Glutamatergic neuron (in vitro differentiated cells): ENCODE measurements around the gene FHOD3. TPM values are rescaled to one million over a fixed set of nuclear protein-coding genes. Genes with fewer than 3 reads are reported as not detected.

Experiments used
- DNase-seq: peaks from one replicate; pipeline ENCODE4 v3.0.0; 2022
- H3K27ac Mint-ChIP-seq: one replicate; pipeline ENCODE4 v1.8.0; 2020; ENCODE audit warnings: mild to moderate bottlenecking, mixed read lengths, inconsistent platforms; ENCODE audit not compliant: unreplicated experiment
- H3K27me3 Mint-ChIP-seq: one replicate; pipeline ENCODE4 v1.8.0; 2020; ENCODE audit warnings: mild to moderate bottlenecking, moderate library complexity, mixed read lengths, inconsistent platforms; ENCODE audit not compliant: unreplicated experiment
- H3K36me3 Mint-ChIP-seq: one replicate; pipeline ENCODE4 v1.8.0; 2020; ENCODE audit warnings: mild to moderate bottlenecking, mixed read lengths, inconsistent platforms; ENCODE audit not compliant: unreplicated experiment
- H3K4me1 Mint-ChIP-seq: one replicate; pipeline ENCODE4 v1.8.0; 2020; ENCODE audit warnings: mild to moderate bottlenecking, low read depth, mixed read lengths, inconsistent platforms; ENCODE audit not compliant: unreplicated experiment
- H3K4me3 Mint-ChIP-seq: one replicate; pipeline ENCODE4 v1.8.0; 2020; ENCODE audit warnings: mild to moderate bottlenecking, mixed read lengths, inconsistent platforms; ENCODE audit not compliant: unreplicated experiment
- H3K9me3 Mint-ChIP-seq: one replicate; pipeline ENCODE4 v1.8.0; 2020; ENCODE audit warnings: mild to moderate bottlenecking, moderate library complexity, mixed read lengths, inconsistent platforms; ENCODE audit not compliant: unreplicated experiment
- CTCF ChIP-seq: fragments of 200-600 bp; sonication (generic); IDR thresholded peaks from one replicate; pipeline ENCODE4 v1.5.0; 2021; ENCODE audit not compliant: partially characterized antibody, unreplicated experiment
- total RNA-seq: library from RNA; stranded (reverse); fragmentation: NEBNext Ultra II Directional; extraction: Animal tissue kit (Norgen Biotek cat#: 25700); gene quantifications from one replicate; pipeline ENCODE4 v1.2.1, GENCODE V29; 2021; ENCODE audit not compliant: unreplicated experiment

The FHOD3 gene
- total RNA-seq, 1 donor from 2014 or later = 21.2 TPM

- no peak overlapping the region for H3K27ac Mint-ChIP-seq
- no peak for TF ChIP-seq CTCF
- peaks cover 7% of the 10 kb centered on the region for H3K4me1 Mint-ChIP-seq
These were observed 167.8 kb downstream of the FHOD3 start for GRCh38 chr18:36465276-36465675.

GRCh38 chr18:36465970-36466369 is 168.5 kb downstream of the FHOD3 start:
- H3K9me3 Mint-ChIP-seq = no peaks in the 10 kb centered on the region
- H3K4me3 Mint-ChIP-seq = no peak overlapping the region
- no peak overlapping the region for H3K27ac Mint-ChIP-seq
- peaks cover 7% of the 10 kb centered on the region for H3K4me1 Mint-ChIP-seq
- no peak for TF ChIP-seq CTCF
- H3K27me3 Mint-ChIP-seq = peaks cover 6% of the 10 kb centered on the region
- DNase-seq = no peak
- no peaks in the 10 kb centered on the region for H3K36me3 Mint-ChIP-seq

More at GRCh38 chr18:36465276-36465675, 167.8 kb downstream of the FHOD3 start:
- H3K27me3 Mint-ChIP-seq = peaks cover 6% of the 10 kb centered on the region
- no peak for DNase-seq
- H3K4me3 Mint-ChIP-seq = no peak overlapping the region
- H3K36me3 Mint-ChIP-seq = no peaks in the 10 kb centered on the region
- no peaks in the 10 kb centered on the region for H3K9me3 Mint-ChIP-seq

GRCh38 chr18:36467614-36468013 is 170.1 kb downstream of the FHOD3 start:
- no peak overlapping the region for H3K27ac Mint-ChIP-seq
- no peak for TF ChIP-seq CTCF
- H3K36me3 Mint-ChIP-seq = no peaks in the 10 kb centered on the region
- H3K4me1 Mint-ChIP-seq = peaks cover 7% of the 10 kb centered on the region
- no peaks in the 10 kb centered on the region for H3K9me3 Mint-ChIP-seq
- no peak for DNase-seq
- no peak overlapping the region for H3K4me3 Mint-ChIP-seq
- H3K27me3 Mint-ChIP-seq = peaks cover 5% of the 10 kb centered on the region

- Mint-ChIP-seq H3K36me3 (no peaks in the 10 kb centered on the region), H3K27ac (no peak overlapping the region), H3K4me3 (no peak overlapping the region), H3K27me3 (peaks cover 5% of the 10 kb centered on the region), H3K9me3 (no peaks in the 10 kb centered on the region), H3K4me1 (peaks cover 7% of the 10 kb centered on the region)
- DNase-seq = no peak
- TF ChIP-seq CTCF = no peak
These were observed 170.6 kb downstream of the FHOD3 start for GRCh38 chr18:36468161-36468560.

GRCh38 chr18:36469461-36469860 is 171.9 kb downstream of the FHOD3 start:
- Mint-ChIP-seq H3K9me3 (no peaks in the 10 kb centered on the region), H3K27ac (no peak overlapping the region), H3K27me3 (peaks cover 7% of the 10 kb centered on the region), H3K36me3 (no peaks in the 10 kb centered on the region), H3K4me1 (peaks cover 7% of the 10 kb centered on the region), H3K4me3 (no peak overlapping the region)
- TF ChIP-seq CTCF = no peak
- DNase-seq = no peak
